GM23338 (cell line): ENCODE data around the gene DCD.

Experiments used
- CREB1 ChIP-seq: fragments of 250-450 bp; sonication (Bioruptor Pico); IDR thresholded peaks from 2 replicates; pipeline ENCODE4 v1.5.0; 2020; ENCODE audit warnings: low read depth, mild to moderate bottlenecking, moderate library complexity
- EZH2 ChIP-seq: fragments of 200-600 bp; sonication (generic); IDR thresholded peaks from one replicate; pipeline ENCODE4 v1.8.0; 2017; ENCODE audit warnings: antibody characterized with exemption, mild to moderate bottlenecking, low read depth; ENCODE audit not compliant: unreplicated experiment
- EZH2phosphoT487 ChIP-seq: fragments of 200-600 bp; sonication (generic); IDR thresholded peaks from one replicate; pipeline ENCODE4 v1.8.1; 2018; ENCODE audit warnings: antibody characterized with exemption; ENCODE audit not compliant: unreplicated experiment
- JUNB ChIP-seq: IDR thresholded peaks from one replicate; pipeline ENCODE4 v1.6.1; 2016; ENCODE audit warnings: antibody characterized with exemption; ENCODE audit not compliant: unreplicated experiment
- POLR2AphosphoS5 ChIP-seq: IDR thresholded peaks from 2 replicates; pipeline ENCODE4 v1.6.1; 2016; ENCODE audit warnings: antibody characterized with exemption, low read depth
- REST ChIP-seq: IDR thresholded peaks from one replicate; pipeline ENCODE4 v1.6.1; 2018; ENCODE audit warnings: antibody characterized with exemption; ENCODE audit not compliant: unreplicated experiment
- STAT1 ChIP-seq: IDR thresholded peaks from one replicate; pipeline ENCODE4 v1.6.1; 2016; ENCODE audit warnings: antibody characterized with exemption; ENCODE audit not compliant: unreplicated experiment
- ZNF331 ChIP-seq: fragments of 250-450 bp; sonication (Bioruptor Pico); IDR thresholded peaks from 2 replicates; pipeline ENCODE4 v1.5.0; 2020; ENCODE audit warnings: low read depth, mild to moderate bottlenecking, moderate library complexity
- TF ChIP-seq, protein P1 (sequence below), 2 experiments: fragments of 200-600 bp in 1 of 2; sonication (generic) in 1 of 2; conservative IDR thresholded peaks; 2 replicates each; pipeline versions ENCODE4 v1.5.1 to v1.6.1; 2016 to 2017; ENCODE audit warnings: antibody characterized with exemption in 2 of 2, low read depth in 2 of 2, mild to moderate bottlenecking in 2 of 2, moderate library complexity in 1 of 2

DNA sequence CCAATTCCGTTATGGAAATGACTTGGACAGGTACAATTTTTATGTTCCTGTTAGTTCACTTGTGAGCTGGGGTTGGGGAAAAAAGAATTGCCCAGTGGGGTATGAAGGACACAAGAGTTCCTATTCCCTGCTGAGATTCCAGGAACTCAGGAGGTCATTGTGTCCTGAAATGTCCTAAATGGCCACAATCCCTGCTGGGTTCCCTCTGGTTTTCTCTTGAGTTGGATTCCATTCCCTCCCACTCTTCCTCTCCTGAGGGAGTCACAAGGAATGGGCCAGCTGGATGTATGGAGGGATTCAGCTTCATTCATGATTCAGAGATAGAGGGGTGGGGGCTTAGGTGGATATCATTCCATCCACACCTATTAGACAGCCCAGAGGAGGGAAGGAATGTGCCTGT, 34.5 kb upstream of the DCD start:
- TF ChIP-seq, protein P1, sequence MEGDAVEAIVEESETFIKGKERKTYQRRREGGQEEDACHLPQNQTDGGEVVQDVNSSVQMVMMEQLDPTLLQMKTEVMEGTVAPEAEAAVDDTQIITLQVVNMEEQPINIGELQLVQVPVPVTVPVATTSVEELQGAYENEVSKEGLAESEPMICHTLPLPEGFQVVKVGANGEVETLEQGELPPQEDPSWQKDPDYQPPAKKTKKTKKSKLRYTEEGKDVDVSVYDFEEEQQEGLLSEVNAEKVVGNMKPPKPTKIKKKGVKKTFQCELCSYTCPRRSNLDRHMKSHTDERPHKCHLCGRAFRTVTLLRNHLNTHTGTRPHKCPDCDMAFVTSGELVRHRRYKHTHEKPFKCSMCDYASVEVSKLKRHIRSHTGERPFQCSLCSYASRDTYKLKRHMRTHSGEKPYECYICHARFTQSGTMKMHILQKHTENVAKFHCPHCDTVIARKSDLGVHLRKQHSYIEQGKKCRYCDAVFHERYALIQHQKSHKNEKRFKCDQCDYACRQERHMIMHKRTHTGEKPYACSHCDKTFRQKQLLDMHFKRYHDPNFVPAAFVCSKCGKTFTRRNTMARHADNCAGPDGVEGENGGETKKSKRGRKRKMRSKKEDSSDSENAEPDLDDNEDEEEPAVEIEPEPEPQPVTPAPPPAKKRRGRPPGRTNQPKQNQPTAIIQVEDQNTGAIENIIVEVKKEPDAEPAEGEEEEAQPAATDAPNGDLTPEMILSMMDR (conservative IDR thresholded peaks at IDR 0.05; ENCODE audit: low read depth in 2 of 2): no peak
- TF ChIP-seq POLR2AphosphoS5 (no peak), JUNB (no peak), EZH2phosphoT487 (no peak), CREB1 (CRISPR knock-in tag) (no peak), REST (no peak), EZH2 (no peak), ZNF331 (CRISPR knock-in tag) (no peak), STAT1 (no peak)
